NCI-H2081 (cell line): ENCODE data around the gene PLEKHB2.
A peak's percentile ranks its signal among the peaks of the same experiment; 100 is the strongest.
"Not testable (repeated sequence)": the region's sequence is repeated elsewhere in the genome, so short reads cannot be mapped to it uniquely, and the experiment has no call there.

ENCODE experiments used
- DNase-seq, 2 experiments: peaks; one replicate each; lab custom pipeline; 2025; lab: John Stamatoyannopoulos, UW

Gene PLEKHB2, protein sequence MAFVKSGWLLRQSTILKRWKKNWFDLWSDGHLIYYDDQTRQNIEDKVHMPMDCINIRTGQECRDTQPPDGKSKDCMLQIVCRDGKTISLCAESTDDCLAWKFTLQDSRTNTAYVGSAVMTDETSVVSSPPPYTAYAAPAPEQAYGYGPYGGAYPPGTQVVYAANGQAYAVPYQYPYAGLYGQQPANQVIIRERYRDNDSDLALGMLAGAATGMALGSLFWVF

DNA sequence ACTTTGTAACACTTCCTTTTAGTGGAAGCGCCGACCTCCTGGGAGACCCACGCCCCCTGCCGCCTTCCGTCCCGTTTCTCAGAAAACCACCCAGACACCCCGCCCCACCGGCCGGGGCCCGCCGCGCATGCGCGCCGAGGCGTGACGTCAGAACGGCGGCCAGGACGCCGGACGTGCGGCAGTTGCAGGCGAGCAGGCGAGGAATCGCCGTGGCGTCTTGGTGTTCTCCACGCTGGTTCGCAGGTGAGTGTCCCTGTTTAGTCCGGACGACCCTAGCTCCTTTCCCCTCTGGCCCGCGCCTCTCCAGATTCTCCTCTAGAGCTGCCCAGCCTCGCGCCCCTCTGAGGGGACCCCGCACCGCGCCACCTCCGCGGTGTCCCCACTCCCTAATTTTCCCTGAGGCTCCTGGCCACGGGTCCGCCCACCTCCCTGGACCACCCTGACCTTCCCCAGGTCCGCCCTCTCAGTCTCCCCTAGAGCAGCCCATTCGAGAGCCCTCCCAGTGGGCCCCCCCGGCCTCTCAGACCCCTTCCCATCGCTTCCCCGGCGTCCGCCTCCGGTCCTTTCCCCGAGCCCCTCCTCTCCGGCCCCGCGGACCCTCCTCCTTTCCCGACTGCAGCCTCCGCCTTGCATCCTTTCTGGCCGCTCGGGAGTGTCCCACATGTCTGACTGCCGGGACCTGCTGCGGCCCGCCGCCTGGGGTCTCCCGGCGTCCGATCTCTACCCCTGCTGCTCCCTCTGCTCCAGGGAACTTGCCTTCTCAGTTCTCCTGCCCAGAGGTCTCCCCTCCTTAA is at the start of gene PLEKHB2:
TSS of gene PLEKHB2 (plus strand) at position 181 of the 794 bp plus-strand sequence. CDS start 15,606 bp downstream, outside the sequence.
- DNase-seq, result peak; percentile 82 to 85

DNA sequence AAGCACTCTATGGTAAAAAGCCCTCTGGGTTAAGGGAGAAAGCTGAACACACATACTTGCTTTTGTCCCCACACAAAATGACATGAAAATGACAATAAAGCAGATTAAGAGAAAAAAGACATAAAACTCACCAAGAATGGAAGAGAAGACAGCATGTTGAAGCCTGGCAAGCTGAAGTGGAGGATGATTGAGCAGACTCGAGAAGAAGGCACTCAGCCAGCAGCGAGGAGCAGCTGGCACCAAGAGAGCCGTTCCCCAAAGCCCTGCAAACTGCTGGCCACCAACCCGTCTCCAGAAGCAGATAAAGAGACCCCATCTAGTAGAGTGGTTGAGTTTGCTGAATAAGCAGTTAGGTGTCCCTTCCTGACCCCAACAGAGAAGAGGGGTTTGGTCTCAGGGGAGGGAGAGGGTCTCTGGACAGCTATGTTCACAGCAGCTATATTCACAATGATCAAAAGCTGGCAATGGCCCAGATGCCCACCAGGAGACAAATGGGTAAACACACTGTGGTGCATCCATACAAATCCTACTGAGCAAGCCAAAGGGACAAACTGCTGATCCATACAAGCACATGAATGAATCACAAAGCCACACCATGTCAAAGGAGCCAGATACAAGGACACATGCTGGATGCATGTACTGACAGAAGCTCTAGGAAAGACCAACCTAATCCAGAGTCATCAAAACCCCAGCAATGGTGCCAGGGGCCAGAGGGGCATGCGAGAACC is 48.8 kb upstream of the PLEKHB2 start:
- peak in 1 of 2 experiments; percentile 33 for DNase-seq

DNA sequence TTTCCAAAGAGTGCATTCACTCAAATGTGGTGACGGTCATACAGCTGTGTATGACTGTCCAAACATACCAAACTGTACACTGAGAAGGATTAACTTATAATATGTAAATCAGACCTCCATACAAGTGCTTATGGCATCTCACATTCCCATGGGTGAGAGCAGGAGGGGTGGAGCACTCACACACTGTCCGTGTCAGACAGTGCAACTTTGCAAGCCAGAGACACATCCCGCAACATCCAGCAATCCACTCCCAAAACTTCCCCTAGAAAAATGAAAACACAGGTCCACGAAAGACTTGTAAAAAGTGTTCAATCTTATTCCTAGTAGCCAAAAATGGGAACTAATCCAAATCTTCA is 48.2 kb upstream of the PLEKHB2 start:
- DNase-seq, result no peak

DNA sequence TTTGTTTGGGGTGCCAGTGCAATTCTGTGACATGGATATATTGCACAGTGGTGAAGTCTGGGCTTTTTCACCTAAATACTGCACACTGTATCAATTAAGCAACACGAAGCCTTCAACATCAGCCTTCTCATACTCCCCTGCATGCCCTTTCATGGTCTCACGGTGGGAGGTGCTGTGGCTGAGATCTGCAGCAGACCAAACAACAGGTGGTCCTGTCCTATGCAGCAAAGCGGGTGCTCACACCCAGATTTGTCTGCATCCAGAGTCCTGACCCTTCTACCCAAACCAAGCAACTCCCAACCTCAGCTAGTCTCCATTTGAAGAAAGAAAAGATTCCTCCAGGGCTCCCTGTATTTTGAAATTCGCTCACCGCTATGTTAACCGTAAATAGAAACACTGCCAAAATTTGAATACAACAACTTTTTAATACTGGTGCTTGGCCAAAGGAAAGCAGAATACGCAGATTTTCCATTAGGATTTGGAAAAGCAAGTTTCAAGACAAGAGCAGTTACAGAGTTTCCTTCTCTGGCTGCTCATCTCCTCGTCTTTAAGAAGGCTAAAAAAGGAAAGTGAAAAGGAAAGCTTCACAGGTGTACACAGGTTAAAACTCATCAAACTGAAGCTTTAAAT is 46.8 kb upstream of the PLEKHB2 start:
- no peak for DNase-seq

DNA sequence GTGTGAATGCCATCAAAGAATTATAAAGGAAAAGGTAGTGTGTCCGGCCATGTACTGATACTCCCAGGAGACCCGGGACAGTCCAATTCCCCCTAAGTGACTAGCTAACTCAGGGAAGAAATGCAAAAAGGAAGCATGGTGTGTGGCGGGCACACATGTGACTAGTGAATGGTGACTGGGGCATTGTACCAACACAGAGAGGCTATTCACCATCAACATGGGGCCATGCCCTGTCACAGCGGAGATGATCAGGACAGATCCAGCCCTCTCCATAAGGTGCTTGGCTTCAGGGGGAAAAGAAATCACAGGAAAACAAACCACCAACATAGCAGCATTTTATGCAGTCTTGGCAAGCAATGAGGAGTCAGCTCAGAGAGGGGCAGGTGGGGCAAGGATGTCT is 46.2 kb upstream of the PLEKHB2 start:
- DNase-seq, result no peak

DNA sequence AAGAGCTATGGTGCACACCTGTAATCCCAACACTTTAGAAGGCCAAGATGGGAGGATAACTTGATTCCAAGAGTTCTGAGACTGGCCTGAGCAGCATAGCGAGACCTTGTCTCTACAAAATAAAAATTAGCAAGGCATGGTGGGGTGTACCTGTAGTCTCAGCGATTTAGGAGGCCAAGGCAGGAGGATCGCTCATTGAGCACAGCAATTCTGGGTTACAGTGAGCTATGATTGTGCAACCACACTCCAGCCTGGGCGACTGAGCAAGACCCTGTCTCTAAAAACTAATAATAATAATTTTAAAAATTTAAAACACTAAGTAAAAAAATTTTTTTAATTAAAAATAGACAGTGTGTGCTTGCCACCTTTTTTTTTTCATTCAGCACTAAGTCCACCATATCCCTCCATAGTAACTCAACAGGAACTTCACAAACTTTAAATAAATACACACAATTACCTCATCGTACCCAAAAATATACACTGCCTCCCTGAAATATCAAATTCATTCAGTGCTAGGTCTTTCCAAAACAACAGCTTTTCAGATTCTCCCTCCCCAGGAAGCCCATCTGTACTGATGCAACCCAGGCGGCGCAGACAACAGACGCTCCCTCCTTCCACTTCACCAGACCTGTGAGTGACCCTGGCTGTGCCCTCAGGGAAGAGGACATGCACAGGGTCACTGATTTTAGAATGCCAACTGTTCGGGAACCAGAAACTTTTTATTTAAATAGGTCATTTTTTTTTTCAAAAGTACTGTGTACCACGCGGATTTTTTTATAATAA is 41.4 kb upstream of the PLEKHB2 start:
- no peak for DNase-seq

DNA sequence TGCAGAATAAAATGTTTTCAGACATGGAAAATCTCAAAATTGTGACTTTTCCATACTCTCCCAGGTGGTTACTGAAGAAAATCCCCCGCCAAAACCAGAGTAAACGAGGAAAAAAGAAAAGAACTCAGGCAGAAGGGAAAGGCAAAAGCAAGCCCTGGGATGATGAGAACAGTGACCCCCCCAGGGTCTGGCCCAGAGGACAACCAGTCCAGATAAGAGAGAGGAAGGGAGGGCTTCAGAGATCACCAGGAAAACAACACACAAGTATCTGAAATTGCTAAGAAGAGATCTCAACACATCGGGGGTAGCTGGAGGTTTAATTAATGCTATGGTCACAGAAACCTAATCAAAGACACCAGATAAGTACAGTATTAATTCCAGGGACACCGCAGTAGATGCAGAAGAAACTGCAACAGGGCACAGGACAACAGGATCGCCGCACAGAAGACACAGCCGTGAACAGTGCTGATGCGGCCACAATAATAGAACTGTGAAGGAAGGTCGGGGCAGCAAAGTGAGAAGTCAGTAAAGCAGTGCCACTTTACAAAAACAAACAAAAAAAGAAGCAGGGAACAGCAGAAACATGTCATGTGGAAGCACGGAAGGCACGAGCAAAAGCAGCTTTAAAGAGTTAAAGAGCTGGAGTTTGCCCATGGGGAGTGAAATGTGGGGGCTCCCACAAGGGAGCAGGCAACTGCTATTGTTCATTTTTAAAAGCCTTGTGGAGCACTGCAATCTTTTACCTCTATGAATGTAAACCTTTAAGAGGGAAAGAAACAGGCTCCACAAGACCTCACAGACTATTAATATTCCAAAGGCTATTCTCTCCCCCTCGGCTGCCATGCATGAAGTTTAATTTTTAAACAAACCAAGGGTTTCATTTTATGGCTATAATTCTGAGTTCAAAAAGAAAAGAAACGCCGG is 40.3 kb upstream of the PLEKHB2 start:
- DNase-seq, result no peak

DNA sequence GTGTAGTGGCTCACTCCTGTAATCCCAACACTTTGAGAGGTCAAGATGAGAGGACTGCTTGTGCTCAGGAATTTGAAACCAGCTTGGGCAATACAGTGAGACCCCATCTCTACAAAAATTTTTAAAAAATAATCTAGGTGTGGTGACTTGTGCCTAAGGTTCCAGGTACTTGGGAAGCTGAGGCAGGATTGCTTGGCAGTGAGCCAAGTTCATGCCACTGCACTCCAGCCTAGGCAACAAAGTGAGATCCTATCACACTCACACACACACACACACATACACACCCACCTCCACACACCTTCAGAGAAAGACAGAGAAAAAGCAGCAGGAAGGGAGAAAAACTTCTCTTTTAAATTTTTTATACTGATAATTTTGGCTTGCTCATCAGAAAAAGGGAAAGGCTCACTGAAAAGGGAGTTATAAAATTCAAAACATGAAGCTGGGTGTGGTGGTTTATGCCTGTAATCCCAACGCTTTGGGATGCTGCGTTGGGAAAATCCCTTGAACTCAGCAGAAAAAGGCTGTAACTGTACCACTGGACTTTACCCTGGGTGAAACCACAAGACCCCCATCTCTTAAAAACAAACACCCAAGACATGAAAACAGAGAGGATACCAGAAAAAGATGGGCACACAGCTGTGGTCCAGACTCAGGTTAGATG is 37.5 kb upstream of the PLEKHB2 start:
- no peak for DNase-seq

DNA sequence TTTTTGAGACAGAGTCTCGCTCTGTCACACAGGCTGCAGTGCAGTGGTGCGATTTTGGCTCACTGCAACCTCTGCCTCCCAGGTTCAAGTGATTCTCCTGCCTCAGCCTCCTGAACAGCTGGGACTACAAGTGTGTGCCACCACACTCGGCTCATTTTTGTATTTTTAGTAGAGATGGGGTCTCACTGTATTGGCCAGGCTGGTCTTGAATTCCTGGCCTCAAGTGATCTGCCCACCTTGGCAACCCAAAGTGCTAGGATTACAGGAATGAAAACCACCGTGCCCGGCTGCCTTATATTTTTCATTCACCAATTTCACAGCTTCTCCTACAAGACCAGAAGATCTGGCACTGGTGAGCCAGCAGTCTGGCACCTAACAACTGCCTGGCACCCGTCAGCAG is 37.0 kb upstream of the PLEKHB2 start:
- not testable (repeated sequence) for DNase-seq

DNA sequence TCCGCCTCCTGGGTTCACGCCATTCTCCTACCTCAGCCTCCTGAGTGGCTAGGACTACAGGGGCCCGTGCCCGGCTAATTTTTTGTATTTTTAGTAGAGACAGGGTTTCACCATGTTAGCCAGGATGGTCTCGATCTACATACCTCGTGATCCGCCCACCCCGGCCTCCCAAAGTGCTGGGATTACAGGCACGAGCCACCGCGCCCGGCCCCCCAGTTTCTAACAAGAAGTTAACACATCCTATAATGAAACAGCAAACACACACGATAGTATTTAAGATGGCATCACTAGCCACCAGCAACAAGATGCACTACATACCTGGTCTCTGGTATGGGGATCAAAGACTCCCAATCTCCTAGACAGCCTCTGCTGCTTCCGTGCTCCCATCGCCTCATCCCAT is 29.6 kb upstream of the PLEKHB2 start:
- not testable (repeated sequence) for DNase-seq

DNA sequence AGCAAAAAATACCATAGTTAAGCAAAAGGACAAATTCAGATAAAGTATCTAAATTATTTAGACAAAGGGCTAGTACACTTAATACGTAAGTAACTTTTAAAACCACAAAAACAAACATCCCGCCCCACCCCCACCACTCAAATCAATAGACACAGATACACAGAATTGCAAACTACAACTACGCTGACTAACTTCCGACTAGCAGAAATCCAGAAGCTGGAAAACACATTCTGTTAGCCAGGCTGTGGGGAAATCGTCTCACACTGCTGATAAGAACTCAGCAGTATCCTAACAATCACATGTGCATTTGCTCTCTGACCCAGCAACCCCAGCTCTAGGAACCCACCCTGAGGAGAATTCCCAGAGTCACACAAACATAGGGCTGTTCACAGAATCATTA is 28.4 kb upstream of the PLEKHB2 start:
- no peak for DNase-seq

DNA sequence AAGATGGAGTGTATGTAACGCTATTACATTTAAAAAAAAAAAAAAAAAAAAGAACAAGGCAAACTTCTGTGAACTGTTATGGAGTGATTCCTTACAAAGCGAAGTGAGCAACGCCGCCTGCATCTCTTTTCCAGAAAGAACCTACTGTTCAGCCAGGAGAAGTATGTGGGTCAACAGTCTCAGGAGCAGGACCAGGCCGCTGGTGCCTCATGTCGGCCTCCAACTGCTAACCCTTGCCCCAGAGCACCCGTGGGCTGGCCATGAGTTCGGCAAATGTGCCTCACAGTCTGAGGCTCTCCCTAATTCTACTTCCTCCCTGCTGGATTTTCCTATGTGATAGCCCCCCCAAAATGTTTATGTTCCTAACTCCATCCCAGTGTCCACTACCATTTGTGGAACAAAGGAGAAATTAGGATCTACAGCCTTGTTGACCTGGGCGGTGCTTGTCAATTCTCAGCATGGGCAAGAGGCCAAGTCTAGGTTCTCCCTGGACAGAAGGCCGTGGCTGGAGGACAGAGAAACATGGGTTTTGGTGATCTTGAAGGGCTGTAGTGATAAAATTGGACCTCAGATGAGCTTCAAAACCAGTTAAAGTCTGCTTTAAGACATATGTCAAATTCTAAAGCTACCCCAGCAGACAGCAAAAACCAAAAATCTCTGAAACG is 27.8 kb upstream of the PLEKHB2 start:
- DNase-seq, result no peak

DNA sequence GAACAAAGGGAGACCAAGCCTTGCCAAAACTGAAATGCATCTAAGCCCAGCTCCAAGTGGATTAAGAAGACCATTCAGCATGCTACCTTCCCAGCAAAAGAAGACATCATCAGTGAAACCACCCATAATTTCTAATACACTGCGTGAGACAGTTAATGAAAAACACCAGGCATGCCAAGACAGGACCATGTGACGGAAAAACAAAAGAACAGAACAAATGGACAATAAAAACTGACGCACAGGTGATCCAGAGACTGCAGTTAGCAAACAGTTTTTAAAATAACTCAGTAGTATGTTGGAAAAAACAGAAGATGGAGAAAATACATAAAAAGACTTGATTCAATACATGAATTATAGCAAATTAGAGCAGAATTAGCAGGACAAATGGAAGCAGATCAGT is 27.2 kb upstream of the PLEKHB2 start:
- DNase-seq, result no peak

DNA sequence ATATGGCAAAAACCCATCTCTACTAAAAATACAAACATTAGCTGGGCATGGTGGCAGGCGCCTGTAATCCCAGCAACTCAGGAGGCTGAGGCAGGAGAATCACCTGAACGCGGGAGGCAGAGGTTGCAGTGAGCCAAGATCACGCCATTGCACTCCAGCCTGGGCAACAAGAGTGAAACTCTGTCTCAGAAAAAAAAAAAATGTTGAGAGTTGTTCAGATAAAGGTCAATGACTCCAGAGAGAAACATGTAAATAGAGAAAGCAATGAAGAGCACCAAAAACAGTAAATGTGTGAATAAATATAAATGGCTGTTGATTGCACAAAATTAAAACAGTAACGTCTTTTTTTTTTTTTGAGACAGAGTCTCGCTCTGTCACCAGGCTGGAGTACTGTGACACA is 25.2 kb upstream of the PLEKHB2 start:
- DNase-seq, result not testable (repeated sequence)

DNA sequence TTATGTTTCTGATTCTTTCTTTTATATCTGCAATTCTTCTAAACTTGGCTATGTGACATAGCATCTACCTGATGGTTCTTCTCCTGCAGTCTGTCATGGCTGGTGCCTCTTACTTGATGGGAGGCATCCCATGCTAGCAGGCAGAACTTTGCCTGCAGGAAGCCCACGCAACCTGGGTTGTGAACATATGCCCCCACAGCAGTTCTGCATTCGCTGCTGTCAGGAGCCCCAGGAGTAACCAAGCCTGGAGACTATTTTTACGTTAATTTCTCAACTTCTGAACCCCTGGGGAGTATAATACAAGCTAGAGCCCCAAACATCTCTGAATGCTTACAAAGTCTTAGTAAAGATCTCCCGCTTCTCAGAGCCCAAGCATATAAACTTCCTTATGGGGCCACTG is 23.9 kb upstream of the PLEKHB2 start:
- no peak for DNase-seq

DNA sequence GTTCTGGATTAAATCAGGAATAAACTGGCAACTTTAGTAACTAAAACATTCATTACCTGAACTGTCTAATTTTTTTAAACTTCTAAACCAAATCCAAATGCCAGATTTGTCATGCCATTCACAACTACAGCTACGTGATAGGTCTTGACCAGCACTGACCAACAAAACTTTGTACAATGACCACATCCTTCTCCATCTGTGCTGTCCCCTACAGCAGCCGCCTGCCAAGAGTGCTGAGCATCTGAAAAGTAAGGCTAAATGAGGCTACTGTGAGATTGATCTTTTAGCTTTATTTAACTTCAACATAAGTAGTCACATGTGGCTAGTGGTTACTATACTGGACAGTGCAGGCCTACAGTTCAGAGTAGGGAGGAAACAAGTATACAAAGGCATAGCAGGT is 19.5 kb upstream of the PLEKHB2 start:
- no peak for DNase-seq

DNA sequence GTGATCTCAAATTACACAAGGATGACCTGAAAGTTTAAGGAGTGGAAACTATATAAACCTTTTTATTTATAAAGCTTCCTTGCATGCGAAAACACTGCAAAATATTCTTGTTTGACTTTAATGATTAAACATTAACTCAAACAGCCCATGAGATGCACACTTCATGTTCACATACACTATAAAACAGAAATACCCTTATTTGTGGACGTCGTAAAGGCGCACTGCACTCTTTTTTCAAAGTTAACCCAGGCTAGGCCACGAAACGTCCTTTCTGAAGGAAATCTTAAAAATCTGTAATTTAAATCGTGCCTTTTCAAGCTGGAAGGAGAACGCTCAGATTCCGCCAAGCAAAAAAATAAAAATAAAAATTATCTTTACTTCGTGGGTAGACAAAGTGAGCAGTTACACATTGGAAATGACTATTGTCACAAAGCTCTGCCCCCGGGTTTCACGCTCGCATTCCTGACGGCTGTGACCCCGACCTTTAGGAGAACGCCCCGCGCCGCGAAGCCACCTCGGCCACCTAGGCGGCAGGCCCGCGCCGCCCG is 12.6 kb upstream of the PLEKHB2 start:
- no peak for DNase-seq

DNA sequence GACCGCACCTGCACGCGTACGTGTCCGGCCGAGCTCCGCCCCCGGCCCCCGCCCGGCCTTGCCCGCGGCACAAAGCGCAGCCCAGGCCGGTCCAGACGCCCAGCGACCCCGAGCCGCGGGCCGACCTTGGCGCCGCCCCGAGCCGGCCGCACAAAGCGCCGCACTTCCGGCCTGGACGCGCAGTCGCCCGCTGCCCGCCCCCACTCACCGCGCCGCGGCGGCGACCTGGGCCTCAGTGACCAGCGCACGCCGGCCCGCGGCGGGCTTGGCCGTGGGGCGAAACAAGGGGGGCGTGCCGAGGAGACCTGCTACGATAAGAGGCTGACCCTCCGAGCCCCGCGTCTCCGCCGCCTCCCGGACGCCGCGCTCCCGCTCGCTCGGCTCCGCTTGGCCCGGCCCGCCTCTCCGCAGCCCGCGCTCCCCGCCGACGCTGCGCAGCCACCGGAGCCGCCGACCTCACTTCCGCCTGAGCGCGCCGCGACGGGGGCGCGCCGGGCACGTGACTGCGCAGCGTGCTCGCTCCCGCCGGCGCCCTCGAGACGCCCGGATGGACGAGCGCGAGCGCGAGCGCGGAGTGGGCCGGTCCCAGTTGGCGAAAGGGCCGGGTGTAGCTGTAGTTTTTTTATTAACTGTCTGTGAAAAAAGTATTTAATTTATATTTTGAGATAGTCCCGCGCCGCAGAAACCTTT is 12.0 kb upstream of the PLEKHB2 start, which contains the start of gene FAM168B:
TSS of gene FAM168B (minus strand) at position 455 of the 690 bp plus-strand sequence. CDS start 10,814 bp downstream, outside the sequence.
- DNase-seq, result peak; percentile 80 to 91
